HG03575 (cell line): ENCODE measurements around the gene ANKRD44.
"Not testable (repeated sequence)": the region's sequence is repeated elsewhere in the genome, so short reads cannot be mapped to it uniquely, and the experiment has no call there.

Experiments used
- ATAC-seq: cut with Tn5 transposase; IDR thresholded peaks from one replicate; pipeline ENCODE4 v1.9.1; 2021; ENCODE audit not compliant: unreplicated experiment, insufficient number of reproducible peaks, low FRiP score; ENCODE audit errors: extremely low read depth

The ANKRD44 gene

DNA sequence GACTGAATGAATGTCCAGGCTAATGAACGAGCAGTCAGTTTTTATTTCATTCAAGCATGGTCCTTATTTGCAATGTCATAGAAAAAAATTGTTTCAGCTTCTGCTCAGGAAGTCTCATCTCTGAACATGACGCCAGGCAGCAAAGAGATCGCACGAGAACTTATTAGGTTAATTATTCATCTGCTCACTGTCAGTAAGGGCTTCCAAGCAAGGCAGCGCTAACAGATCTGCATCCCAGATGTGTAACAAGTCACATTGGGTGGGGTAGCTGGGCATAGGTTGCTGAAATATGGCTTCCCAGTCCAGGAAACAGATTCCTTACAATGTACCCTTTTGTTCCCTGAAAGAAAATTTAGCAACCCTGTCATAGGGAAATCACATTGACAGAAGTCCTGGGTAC is 63.5 kb downstream of the ANKRD44 start:
- no peak for ATAC-seq

DNA sequence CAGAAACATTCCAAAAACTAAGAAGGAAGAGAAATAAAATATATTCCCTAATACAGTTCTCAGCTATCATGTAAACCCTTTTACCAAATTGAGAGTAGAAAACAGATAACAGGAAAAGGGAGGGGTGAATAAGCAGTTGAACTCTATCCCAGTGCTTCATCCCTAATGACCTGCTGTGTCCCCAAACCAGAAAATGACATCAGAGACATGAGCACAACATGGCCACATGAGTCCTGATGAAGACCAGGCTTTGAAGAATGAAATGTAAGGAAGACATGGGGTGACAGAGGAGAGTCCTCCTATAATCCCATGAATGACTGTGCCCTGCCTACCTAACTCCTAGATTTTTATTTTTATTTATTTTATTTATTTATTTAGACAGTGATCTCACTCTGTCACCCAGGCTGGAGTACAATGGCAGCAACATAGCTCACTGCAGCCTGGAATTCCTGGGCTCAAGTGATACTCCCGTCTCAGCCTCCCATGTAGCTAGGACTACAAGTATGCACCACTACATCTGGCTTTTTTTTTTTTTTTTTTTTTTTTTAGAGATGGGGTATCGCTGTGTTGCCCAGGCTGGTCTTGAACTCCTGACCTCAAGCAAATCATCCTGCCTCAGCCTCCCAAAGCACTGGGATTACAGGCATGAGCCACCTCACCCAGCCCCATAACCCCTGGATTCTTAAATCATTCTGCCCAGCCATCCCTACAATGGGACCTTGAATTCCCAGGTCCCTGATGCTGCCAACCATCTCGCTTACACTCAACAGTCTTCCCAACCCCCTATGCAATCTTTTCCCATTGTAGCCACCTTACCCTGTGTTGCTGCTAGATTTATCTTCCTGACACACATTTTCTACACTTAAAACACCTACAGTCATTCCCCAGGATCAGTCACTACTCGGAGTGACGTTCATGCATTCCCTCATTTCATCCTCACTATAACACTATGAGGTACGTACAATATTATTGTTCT is 64.5 kb downstream of the ANKRD44 start:
- ATAC-seq, result no peak

DNA sequence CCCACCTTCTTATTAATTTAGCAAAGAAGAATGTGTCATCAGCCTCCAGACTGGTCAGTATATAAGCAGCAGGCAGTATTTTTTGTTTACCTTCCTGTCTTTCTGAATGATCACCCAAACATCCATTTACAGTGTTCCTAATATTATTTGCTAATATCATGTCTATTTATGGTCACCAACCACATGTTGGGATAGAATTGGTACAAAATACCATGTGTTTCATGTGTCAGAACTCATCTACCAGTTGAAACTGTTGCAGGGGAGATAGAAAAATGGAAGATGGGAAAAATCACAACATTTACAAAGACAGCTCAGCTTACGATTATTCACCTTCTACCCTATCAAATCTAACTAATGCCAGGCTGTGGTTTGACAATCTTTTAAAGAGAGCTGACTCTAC is 66.2 kb downstream of the ANKRD44 start:
- no peak for ATAC-seq

DNA sequence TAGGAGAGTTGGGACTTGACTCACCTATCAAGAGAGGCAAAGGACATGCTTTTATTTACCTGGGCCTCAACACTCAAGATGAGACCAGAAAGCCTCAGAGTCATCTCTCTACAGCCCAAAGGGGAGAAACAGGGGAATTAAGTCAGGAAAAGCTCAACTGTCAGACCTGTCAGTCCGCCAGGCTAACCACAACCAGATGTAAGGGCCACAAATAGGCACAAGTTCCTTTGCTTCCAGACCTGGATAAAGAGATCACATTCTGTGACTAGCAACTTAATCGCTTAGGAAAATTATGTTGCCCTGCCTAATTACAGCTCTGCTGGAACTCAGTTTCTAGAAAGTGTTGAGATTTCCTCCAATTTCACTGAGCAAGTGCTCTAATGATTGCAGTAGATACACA is 67.9 kb downstream of the ANKRD44 start:
- ATAC-seq, result no peak

DNA sequence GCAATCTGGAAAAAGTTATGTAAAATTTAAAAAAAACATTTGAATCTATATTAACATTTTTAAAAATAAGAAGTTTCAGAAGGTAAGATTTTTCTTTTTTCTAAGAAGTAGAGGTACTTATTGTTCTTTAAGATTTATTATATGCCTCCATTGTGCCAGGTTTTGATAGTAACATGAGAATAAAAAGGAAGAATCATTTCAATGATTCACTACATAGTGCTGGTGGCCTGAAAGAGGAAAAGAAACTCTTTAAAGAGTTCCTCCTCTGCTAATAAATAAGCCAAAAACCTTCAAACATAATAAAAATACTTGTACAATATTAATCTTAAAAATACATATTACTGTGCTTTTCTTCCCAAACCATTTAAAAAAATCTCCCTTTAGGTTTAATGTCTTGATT is 69.0 kb downstream of the ANKRD44 start:
- ATAC-seq, result no peak

DNA sequence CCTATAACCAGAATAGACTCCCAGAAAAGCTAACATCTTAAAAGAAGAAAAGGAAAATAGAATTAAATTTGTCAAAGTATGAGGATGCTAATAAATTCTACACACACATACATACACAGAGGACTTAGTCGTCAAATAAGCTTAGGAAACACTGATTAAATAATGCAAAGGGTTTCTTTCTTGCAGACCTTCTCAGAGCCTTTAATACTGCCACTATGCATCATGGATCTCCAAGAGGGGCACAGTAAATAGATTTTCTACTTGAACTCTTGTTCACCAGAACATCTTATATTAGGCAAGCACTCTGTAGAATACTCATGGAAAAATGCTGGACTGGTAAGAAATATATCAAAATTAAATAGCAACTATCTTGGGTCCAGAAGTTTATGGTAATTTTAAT is 69.4 kb downstream of the ANKRD44 start:
- ATAC-seq, result no peak

DNA sequence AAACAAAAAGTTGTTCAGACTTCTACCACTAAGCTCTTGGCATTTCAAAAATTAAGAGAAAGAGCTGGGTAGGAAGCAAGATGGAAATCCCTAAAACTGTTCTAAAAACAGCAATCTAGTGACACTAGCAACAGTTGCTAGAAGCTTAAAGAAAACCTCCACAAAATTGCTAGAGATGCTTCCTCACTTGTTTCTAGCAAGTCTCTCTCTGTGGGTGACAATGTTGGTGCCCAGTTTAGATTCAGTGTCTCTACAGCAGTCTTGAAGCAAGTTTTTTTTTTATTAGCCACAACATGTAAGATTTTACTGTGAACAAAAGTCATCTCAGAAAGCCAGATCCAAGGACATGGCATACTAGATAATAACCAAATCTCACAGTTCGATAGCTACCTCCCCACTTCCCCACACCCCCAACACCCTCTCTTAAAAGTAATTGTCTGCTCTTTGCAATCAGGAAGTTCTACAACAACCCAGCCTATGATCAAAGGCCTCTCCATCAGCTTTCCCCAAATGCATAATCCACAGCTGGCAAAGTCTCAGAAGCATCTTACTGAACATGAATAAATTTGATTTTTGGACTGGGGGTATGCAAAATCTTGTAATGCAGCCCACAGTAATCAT is 70.0 kb downstream of the ANKRD44 start:
- no peak for ATAC-seq

DNA sequence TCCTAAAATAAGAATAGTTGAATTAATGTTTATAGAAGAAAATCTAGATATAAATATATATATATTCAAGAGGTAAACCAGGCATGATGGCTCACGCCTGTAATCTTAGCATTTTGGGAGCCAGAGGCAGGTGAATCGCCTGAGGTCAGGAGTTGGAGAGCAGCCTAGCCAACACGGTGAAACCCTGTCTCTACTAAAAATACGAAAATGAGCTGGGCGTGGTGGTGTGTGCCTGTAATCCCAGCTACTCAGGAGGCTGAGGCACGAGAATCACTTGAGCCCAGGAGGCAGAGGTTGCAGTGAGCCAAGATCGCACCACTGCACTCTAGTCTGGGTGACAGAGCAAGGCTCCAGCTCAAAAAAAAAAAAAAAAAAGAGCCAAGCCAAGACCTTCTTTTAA is 70.6 kb downstream of the ANKRD44 start:
- not testable (repeated sequence) for ATAC-seq

DNA sequence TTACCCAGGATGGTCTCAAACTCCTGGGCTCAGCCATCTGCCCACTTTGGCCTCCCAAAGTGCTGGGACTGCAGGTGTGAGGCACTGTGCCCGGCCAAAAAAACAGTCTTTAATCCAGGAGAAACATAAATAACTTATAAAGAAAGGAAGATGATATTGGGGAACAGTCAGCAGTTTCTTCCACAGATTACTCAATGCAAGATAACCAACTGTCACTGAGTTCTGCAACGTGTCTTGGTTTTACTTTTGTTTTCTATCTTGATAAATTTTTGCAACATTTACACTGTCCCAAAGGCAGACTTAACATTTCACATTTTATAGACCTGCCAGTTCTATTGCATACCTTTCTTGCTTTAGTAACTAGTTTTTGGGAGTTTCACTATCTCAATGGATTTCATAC is 71.1 kb downstream of the ANKRD44 start:
- ATAC-seq, result peak; percentile 42

DNA sequence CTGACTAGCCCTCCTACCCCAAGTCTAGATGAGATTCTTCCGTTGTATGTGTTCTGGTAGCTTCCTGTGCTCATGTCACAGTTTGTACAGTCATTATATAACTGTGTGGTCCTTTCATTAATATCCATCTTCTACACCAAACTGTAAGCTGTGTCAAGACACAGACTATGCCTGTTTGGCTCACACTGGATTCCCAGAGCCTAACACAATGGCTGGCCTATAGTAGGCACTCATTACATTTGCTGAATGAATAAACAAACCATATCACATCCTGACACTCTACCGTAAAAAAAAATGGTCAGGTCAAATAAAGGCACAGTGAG is 72.6 kb downstream of the ANKRD44 start:
- peak; percentile 37 for ATAC-seq

DNA sequence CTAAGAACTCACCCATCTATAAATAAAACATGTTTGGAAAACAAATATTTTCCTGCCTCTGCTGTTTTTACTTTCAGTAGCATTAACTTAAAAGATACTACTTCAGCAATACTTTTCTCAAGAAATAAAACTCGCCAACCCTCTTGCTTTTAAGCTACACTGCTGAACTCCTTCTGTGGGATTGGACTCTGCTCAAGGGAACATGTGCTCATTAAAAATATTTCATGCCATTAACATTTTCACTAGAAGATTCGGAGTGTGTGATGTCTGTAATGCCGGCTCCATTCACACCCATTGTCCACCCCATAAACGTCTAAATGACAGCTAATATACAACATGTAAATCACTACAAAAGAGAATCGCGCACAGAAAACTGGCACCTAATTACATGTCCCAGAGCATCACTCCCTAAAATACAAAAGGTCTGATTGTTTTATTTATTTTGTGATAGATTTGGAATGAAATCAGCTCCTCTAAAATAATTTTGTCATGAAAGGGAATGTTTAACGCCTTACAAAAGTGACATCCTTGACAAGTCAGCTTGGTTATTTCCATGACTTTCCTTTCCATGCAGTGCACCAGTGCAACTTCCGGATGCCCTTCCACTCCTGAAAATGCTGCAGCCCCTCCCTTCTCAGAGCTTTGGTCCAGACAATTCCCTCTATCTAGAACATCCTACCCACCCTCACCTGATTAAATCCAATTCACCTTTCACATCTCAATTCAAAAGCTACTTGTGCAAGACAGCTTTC is 73.1 kb downstream of the ANKRD44 start:
- no peak for ATAC-seq

DNA sequence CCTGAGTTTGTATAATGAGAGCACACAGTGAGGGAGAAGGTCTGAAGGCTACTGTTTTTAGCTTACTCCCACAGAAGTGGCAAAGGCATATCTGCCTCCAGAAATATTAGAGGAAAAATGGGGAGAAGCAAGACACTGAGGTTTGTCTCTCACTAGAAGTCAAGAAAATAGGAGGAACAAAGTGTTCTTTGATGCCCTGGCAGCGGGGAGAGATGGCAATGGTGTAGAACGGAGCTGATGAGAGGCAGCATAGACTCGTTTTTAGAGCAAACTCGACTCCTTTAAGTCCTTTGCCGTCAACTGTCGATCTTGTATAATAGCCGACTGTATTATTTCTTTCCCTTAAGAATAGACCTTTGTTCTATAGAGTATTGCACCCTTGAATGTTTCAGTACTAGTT is 73.8 kb downstream of the ANKRD44 start:
- ATAC-seq, result no peak

DNA sequence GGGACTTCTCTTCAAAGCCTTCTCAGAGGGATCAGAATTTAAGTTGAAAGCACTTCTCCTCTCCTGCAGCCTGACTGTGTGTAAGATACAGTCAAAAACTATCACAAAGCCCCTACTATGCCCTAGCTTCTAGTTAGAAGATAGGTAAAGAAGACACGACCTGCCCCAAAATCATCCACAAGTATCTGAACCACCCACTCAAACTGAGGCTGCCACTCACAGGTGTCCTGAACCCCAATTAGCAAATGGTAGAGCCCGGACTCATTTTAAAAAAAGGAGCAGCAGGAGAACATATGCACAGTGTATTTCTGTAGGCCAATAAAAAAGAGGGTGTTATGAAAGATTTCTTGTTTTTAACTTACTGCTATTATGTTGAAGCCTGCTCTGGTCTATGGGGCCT is 74.4 kb downstream of the ANKRD44 start:
- no peak for ATAC-seq

DNA sequence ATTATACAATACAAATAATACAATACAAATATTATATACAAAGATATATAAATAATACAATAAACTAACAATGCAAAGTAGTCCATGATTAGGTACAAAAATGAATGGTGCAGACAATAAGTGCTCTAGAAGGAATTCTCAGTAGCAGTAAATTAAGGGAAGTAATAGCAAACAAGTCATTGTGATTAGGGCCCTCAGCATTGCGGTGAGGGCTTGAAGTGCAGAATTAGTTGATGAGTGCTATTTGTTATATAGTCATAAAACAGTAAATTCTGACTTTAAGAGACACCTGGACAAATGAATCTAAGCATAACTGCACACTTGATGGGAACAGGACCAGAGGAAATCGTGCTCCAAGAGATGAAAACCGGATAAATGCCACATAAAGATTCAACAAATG is 74.9 kb downstream of the ANKRD44 start:
- ATAC-seq, result no peak

DNA sequence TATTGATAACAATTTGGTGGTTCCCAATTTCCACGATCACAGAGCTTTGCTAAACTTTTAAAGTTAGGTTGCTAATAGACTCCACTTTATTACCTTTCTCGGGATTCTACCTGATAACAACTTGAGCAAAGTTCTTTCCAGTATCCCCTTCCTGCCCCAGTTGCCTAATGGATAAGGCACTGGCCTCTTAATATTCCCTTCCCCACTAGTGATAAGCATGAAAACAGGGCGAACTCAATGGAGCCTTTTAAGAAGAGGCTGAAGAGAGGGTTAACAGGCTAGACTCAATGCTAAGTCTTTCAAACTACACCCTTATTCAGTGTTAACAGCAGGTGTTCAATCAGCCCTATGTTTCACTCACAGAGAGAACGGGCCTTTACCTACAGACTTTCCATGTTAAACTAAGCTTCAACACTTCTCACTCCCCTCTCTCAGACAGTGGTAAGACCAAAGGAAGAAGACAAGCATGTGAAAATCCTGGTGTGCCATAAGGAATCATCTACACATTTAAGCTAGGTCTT is 75.8 kb downstream of the ANKRD44 start:
- no peak for ATAC-seq

DNA sequence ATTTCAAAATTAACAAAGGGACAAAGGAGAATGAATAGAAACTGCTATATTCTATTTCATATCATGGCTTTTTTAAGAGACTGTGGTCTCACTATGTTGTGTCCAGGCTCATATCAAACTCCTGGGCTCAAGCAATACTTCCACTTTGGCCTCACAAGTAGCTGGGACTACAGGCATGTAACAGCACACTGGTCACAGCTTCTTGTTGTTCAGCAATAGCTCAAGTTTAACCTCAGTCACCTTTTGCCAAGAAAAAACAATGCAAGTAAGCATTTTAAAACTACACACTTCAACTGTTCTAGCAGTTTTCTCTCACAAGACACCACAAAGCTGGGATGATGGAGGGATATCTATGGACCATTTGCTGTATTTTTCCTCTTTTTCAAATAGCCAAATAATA is 77.1 kb downstream of the ANKRD44 start:
- ATAC-seq, result no peak

DNA sequence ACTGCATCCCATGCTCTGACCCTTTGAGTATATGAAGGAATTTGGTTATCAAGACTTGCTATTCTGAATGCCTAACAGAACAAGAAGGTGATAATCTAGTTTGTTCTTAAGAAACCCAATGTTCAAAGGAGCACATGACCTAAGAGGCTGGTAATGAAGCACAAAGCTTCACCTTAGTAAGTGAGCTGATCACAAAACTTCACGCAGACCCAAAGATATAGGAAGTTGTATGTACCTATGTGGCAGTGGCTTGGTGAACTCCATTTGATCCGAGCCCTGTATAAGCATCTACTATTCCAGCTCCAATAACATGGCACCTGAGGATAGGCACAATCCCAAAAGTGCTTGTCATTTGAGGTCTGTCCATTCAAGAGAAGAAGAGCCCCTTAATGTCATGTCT is 78.6 kb downstream of the ANKRD44 start:
- no peak for ATAC-seq

DNA sequence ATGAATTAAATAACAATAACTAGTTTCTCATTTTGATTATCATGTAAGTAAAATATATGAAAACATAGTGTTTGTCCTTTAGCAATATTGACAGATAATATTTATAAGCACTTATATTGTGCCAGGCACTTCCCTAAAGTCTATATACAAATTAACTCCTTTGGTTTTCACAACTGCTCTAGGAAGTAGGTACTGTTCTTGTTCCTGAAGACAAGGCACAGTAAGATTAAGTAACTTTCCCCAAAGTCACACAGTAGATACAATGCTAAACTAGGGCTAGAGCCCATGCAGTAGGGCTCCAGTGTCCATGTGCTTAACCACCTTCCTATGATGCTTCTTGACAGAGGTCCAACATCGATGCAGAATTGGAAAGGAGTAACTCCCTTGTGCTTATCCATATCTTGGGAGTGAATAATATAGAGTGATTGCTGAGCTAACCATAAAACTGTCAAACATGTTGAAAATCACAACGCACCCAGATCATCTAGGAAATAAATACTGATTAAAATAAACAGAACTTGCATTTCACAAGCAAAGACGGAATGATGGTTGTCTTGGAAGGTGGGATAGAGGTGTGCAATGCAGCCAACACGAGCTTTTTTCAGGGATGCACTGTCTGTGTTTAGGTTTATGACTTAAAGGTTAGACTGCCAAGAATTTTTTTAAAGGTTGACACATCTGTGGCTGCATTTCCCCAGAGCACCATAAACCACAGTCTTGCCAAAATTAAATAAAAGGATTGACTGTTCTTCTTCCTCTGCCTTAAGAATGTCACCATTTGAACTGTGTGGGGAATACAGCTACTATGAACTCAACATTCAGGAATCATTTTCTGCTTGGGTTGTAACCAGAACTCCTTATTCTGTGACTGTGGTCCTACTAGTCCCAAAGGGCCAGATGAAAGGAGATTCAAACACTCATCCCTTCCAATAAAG is 80.8 kb downstream of the ANKRD44 start:
- ATAC-seq, result no peak

DNA sequence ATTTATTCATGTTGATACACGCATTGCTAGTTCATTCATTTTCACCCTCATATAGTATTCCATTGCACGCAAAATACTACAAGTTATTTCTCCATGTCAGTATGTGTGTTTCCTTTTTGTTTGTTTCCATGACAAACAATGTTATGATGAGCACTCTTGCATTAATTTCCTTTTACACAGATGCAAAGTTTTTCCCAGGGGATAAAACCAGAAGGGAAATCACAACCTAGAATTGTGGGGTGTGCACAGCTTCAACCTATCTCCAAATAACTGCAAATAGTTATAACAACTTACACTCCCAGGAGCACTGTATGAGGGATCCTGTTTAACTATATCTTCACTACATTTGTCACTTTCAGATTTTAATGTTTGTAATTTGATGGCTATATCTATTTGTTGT is 87.1 kb downstream of the ANKRD44 start:
- no peak for ATAC-seq
